H1 (cell line): Measurements from ENCODE around the gene STRIT1.

ENCODE experiments used
- EZH2 ChIP-seq: fragments of 200-600 bp; sonication (generic); IDR thresholded peaks from 2 replicates; pipeline ENCODE4 v1.7.1; 2012; ENCODE audit warnings: low read depth, mild to moderate bottlenecking, moderate library complexity, low read length, inconsistent platforms; ENCODE audit not compliant: severe bottlenecking
- JUN ChIP-seq: IDR thresholded peaks from 2 replicates; pipeline ENCODE4 v1.6.1; 2011; ENCODE audit warnings: low read depth, mild to moderate bottlenecking, improper control_type of control experiment, low read length
- POLR2A ChIP-seq, 2 experiments: IDR thresholded peaks; 1 replicate in 1 of 2; 2 replicates in 1 of 2; pipeline ENCODE4 v1.6.1; 2011; ENCODE audit warnings: low read depth in 2 of 2, low read length in 2 of 2, mild to moderate bottlenecking in 2 of 2; ENCODE audit errors: control extremely low read depth in 1 of 2
- SUZ12 ChIP-seq: fragments of 200-600 bp; sonication (generic); IDR thresholded peaks from 2 replicates; pipeline ENCODE4 v1.6.1; 2012; ENCODE audit warnings: mild to moderate bottlenecking, inconsistent platforms, low read length, moderate library complexity, mixed read lengths
- TBP ChIP-seq: IDR thresholded peaks from 2 replicates; pipeline ENCODE4 v1.6.1; 2011; ENCODE audit warnings: low read depth, low read length, improper control_type of control experiment
- TEAD4 ChIP-seq: IDR thresholded peaks from 2 replicates; pipeline ENCODE4 v1.6.1; 2012; ENCODE audit warnings: low read depth, low read length, inconsistent platforms, mixed read lengths
- YY1 ChIP-seq: IDR thresholded peaks from 2 replicates; pipeline ENCODE4 v1.6.1; 2011; ENCODE audit warnings: low read depth, mild to moderate bottlenecking, low read length
- TF ChIP-seq, protein P1 (sequence below), 3 experiments: IDR thresholded peaks; 1 replicate in 2 of 3; 2 replicates in 1 of 3; pipeline versions ENCODE4 v1.5.1 to v1.6.1; 2011; ENCODE audit warnings: low read length in 3 of 3, mild to moderate bottlenecking in 3 of 3, inconsistent platforms in 2 of 3, low read depth in 1 of 3, moderate library complexity in 1 of 3; ENCODE audit not compliant: insufficient read depth in 1 of 3; ENCODE audit errors: control extremely low read depth in 1 of 3

DNA sequence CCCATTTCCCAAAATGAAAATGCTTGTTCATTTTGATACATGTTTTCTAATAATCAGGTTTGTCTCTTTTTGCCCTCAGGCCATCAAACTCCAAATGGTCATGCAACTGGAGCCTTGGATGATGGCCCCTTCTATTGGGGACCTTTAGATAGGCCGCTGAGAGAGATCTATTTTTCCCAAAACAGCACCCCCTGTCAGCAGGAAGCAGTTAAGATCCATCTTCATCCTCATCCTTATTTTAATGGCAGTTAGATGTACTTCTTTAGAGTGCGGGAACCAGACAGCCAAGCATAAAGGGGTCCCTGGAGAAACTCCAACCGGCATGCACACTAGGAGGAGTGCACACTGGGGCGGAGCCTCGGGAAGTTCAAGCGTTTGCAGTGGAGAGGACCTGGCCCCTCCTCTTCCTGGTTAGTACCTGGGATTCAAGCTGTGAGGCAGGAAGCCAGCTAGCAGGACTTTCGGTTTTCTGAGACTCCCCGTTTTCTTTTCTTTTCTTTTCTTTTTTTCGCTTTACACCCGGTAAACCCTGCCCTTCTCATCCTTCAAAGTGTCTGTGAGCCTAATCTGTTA lies 31.9 kb upstream of the STRIT1 start:
- TF ChIP-seq JUN (no peak), EZH2 (no peak), POLR2A (IDR thresholded peaks at IDR 0.05; ENCODE audit: control extremely low read depth in 1 of 2, low read depth in 2 of 2, low read length in 2 of 2) (no peak), TEAD4 (no peak), TBP (no peak), SUZ12 (no peak), YY1 (no peak)
- TF ChIP-seq, protein P1, sequence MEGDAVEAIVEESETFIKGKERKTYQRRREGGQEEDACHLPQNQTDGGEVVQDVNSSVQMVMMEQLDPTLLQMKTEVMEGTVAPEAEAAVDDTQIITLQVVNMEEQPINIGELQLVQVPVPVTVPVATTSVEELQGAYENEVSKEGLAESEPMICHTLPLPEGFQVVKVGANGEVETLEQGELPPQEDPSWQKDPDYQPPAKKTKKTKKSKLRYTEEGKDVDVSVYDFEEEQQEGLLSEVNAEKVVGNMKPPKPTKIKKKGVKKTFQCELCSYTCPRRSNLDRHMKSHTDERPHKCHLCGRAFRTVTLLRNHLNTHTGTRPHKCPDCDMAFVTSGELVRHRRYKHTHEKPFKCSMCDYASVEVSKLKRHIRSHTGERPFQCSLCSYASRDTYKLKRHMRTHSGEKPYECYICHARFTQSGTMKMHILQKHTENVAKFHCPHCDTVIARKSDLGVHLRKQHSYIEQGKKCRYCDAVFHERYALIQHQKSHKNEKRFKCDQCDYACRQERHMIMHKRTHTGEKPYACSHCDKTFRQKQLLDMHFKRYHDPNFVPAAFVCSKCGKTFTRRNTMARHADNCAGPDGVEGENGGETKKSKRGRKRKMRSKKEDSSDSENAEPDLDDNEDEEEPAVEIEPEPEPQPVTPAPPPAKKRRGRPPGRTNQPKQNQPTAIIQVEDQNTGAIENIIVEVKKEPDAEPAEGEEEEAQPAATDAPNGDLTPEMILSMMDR (IDR thresholded peaks at IDR 0.05; ENCODE audit: control extremely low read depth in 1 of 3, insufficient read depth in 1 of 3, low read depth in 1 of 3, low read length in 3 of 3) = peak in 2 of 3 experiments; percentile 24 to 27; a peak in 3 of 4 replicates
